ENCODE results near the gene CYP19A1. TPM values are rescaled to one million over a fixed set of nuclear protein-coding genes. Genes with fewer than 3 reads are reported as not detected.
"Not testable (repeated sequence)": the region's sequence is repeated elsewhere in the genome, so short reads cannot be mapped to it uniquely, and the experiment has no call there.

CYP19A1 gene
- total RNA-seq, 1 experiment from 2014 or later: 0.86 TPM

DNA sequence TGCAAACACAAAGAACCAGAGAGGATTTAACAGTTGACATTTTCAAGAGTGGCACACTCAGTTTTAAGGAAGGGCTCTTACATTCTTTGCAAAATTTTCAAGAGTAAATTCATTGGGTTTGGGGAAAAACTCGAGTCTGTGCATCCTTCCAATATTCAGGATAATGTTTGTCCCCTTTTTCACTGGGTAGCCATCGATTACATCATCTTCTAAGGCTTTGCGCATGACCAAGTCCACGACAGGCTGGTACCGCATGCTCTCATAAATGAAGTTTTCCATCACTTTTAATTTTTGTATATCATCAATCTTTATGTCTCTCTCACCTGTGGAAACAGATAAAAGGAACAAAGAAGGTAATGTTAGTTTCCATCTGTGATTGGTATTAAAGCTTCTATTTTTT lies 126.2 kb downstream of the CYP19A1 start:
- no peak for DNase-seq (ENCODE audit: low read depth)

DNA sequence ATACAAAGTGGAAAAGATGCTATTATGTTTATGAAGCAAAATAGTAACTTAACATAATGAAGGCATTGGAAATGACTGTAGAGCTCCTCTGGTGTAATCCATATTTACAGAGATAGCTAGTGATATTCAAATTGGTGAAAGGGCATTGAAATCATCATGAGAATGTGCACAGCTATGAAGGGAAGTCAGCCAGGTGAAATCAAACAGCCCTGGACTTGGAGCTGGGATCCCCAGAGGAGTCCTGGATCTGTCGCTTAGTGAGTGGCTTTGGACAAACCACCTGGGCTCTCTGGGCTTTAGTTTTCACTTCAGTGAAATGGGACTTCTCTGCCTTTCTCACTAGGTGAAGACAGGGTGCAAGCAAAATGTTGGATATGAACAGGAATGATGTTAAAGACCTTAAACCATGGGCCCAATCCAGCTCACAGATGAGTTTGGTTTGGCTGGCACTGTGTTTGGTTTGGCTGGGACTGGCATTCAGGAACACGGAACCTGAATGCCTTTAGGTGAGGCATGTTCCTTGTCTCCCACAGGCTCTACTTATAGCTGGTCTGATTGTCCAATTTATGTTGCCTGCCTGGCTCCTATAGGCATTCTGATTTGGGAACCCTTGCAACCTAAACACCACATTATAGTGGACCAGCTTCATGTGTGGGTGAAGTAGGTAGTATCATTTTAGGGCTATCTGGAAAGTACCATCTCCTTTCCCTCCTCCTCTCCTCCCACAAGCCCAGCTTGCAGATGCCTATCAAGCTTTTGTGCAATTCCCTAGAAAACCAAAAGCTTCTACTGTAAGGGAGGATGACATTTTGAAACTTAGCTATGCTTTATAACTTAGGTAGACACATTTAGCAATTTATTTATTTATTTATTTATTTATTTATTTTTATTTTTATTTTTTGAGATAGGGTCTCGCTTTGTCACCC lies 133.1 kb downstream of the CYP19A1 start:
- DNase-seq (ENCODE audit: low read depth): no peak

DNA sequence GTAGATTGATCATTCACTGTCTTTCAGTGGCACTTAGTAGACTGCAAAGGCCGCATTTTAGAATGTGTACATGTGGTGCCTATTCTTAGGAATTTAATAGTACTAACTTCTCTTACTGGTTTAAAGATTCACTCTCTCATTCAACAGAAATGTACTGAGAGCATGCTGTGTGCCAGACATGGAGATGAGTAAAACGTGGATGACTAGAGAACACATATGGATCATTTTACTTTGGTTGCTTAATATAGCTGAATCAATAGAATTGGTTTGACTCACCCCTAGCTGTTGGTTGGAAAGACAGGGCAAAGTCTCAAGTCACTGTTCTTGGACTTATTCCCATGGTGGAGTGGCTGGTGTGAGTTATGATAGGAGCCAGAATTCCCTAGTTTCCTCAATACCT lies 134.6 kb downstream of the CYP19A1 start:
- no peak for DNase-seq (ENCODE audit: low read depth)

DNA sequence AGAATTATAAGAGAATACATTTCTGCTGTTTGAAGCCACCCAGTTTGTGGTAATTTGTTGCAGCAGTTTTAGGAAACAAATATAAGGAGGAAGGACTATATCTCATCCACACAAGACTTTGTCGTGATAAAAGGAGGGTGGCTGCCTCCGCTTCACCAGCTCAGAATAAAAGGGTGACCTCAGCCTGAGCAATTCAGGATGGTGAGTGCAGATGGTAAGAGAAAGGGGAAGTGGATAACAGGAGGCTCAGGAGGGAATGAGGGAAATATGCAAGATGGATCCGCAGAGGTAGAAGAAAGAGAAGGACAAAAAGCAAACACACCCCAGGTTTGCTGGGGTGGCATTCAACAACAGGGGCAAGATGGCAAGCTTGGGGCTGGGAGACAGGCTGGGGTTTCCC lies 135.6 kb downstream of the CYP19A1 start:
- DNase-seq (ENCODE audit: low read depth): no peak

DNA sequence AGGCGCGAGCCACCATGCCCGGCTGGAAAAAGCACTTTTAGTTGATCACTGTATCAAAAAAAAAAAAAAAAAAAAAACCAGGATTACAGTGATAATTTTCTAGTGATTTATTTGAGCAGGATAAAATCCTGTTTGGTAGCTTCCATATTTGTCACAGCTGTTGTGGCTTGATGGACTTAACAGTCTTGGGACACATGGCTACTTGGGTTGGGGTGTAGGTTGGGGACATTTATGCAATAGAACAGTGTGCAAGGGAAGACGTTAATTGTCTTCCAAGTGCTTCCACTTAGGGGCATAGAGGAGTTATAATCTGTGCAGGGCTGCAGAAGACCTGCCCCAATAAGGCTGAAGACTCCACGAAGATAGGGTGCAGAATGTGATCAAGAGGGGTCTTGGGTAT lies 136.8 kb downstream of the CYP19A1 start:
- DNase-seq (ENCODE audit: low read depth): no peak

DNA sequence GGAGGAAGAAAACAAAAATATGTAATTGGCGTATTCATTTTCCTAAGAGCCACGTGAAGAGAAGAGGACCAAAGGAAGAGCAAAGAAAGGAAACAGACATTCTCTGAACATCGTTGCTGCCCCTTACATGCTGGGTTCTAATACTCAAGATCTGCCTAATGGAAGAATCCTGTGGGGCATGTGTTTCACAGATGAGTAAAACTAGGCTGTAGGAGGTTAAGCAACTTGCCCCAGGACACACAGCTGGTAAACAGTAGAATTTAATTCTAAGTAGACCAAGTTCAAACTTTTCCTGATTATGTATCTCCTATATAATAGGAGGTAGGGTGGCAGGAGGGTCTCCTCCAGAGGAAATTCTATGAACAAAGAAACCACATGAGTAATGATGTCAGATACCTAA lies 137.6 kb downstream of the CYP19A1 start:
- DNase-seq (ENCODE audit: low read depth): no peak

DNA sequence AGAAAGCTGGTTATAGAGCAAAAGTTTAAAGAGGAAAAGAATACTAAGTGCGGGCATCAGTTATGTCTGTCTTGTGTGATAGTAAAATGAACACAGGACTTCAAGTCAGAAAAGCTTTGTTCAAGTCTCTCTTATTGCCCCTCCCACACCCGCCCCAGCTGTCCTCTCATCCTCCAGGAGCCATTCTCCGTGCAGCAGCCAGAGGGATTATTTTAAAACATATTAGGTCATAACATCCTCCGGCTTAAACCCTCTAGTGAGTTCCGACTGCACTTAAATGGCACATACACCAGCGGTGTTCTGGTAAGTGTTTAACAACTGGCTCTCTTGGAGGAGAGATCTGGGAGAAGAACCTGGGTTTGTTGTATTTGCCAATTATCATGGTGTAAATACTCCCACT lies 138.9 kb downstream of the CYP19A1 start:
- no peak for DNase-seq (ENCODE audit: low read depth)

DNA sequence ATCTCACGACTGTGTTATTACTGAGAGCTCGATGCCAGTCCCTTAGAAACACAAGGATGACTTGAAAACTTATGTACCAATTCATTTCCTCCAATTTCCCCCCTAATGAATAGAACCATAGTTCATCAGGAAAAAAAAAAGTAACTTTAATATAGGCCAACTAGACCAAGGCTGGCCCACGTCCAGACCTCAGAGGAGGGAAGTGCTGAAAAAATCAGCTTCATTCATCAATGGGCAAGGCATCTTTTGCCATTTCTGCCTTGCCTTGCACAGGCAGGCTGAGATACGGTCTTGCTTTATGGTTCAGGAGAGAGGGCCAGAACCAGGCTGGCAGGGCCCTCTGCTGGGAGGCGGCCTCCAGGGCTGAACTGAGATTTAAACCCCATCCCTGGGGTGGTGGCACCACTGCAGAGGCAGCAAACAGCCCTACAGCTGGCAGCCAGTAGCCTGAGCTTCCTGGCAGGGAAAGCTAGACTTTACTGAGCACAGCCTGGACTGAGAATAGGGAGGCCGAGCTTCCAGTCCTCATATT lies 139.6 kb downstream of the CYP19A1 start:
- no peak for DNase-seq (ENCODE audit: low read depth)

GRCh38 chr15:51195459-51195858 lies 142.9 kb downstream of the CYP19A1 start:
- no peak for DNase-seq (ENCODE audit: low read depth)

GRCh38 chr15:51193979-51194378 lies 144.4 kb downstream of the CYP19A1 start:
- no peak for DNase-seq (ENCODE audit: low read depth)

DNA sequence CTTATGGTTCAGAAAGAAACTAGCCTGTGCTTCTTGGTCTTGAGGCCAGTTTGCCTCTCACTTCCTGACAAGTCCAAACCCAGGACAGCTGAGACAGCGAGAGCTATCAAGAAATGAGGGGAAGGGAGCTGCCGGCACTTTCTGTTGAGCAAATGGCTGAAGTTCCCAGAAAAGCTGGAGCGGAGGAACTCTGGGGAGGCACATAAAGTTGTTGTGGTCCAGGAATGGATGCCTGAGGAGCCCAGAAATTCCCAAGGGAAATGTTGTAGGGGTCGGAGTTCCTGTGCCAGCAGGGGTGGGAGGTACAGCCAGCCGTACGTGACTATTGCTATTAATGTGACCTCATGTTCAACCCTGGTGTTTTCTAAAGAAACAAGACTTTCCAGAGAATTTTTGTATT lies 144.9 kb downstream of the CYP19A1 start:
- no peak for DNase-seq (ENCODE audit: low read depth)

DNA sequence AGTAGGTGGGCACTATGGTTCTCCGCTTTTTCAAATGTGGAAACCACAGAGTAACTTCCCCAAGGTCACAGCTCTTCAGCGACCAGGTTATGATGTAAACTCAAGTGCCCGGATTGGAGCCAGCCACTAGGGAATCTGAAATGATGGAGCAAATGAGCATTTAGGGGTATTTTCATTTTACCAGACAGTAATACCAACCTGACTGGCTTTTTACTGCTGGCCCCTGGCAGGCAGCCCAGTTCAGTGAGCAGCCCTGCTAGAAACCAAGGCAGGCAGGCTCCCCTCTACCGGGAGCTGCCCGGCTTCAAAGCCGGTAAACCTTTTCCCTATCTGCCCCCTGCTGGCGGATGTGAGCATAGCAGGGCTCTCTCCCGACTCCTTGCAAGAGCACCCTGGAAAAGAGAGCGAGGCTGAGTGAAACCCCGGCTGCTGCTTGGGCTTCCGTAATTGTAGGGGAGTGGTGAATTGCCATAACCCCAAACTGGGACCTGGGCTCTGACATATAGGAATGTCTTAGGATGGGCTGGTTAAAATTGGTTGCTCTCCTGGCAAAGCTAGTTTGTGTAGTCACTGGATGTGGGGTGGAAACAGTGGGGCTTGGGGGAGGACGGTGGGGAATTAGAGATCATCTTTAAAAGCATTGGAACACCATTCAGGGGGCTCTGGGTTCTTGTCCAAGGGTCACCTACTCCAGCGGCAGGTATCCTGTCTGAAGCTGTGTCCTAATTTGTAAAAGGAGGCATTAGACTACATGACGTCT lies 145.7 kb downstream of the CYP19A1 start:
- peak; percentile 85 for DNase-seq (ENCODE audit: low read depth)

- peak; percentile 44 for DNase-seq (ENCODE audit: low read depth)
Observed at GRCh38 chr15:51191766-51192165, 146.6 kb downstream of the CYP19A1 start.

GRCh38 chr15:51191072-51191670 lies 147.2 kb downstream of the CYP19A1 start:
- DNase-seq (ENCODE audit: low read depth): peak; percentile 39

- DNase-seq (ENCODE audit: low read depth): no peak
Observed at GRCh38 chr15:51190424-51191068, 147.8 kb downstream of the CYP19A1 start.

- no peak for DNase-seq (ENCODE audit: low read depth)
Observed at GRCh38 chr15:51189669-51190385, 148.6 kb downstream of the CYP19A1 start.

- not testable (repeated sequence) for DNase-seq (ENCODE audit: low read depth)
Observed at GRCh38 chr15:51188791-51189190, 149.6 kb downstream of the CYP19A1 start.

DNA sequence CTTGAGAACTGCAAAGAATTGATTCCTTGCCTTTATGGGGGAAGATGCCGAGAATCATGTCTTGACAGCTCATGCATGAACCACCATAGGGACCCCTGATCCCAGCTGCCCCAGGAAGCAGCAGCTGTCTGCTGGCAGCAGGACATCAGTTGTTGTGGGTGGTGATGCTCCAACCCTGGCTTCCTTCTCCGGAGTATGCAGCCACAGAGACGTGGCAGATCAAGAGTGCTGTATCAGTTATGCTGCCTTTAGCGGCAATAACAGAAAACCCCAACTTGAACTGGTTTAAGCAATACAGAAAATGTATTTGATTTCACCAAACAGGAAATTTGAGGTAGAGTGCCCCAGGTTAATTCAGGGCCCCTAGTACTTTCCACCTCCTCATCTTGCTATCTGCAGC lies 151.5 kb downstream of the CYP19A1 start:
- DNase-seq (ENCODE audit: low read depth): no peak

GRCh38 chr15:51186181-51186705 lies 152.2 kb downstream of the CYP19A1 start:
- no peak for DNase-seq (ENCODE audit: low read depth)

- DNase-seq (ENCODE audit: low read depth): no peak
Observed at GRCh38 chr15:51185213-51186159, 152.9 kb downstream of the CYP19A1 start.
